Ammon's horn (tissue), 1 donor: ENCODE measurements around the gene FUT3.
"Not testable (repeated sequence)": the region's sequence is repeated elsewhere in the genome, so short reads cannot be mapped to it uniquely, and the experiment has no call there.

Experiments used
- DNase-seq: peaks from one replicate; pipeline ENCODE4 v3.0.0-alpha.2; 2016; ENCODE audit warnings: low spot score

Gene FUT3

GRCh38 chr19:5851302-5851701 is at the start of gene FUT3:
TSS of gene FUT3 (minus strand) at chr19:5851449.
- no peak for DNase-seq

GRCh38 chr19:5900976-5901375 is 49.7 kb upstream of the FUT3 start:
- DNase-seq: no peak

- DNase-seq: no peak
Observed at GRCh38 chr19:5899728-5900526, 48.7 kb upstream of the FUT3 start.

GRCh38 chr19:5897189-5897969 is 46.1 kb upstream of the FUT3 start:
- no peak for DNase-seq

GRCh38 chr19:5896365-5897076 is 45.3 kb upstream of the FUT3 start:
- DNase-seq: no peak

- DNase-seq: no peak
Observed at GRCh38 chr19:5895890-5896289, 44.6 kb upstream of the FUT3 start.

- DNase-seq: no peak
Observed at GRCh38 chr19:5895409-5895808, 44.2 kb upstream of the FUT3 start.

- DNase-seq: no peak
Observed at GRCh38 chr19:5894704-5895349, 43.6 kb upstream of the FUT3 start.

- no peak for DNase-seq
Observed at GRCh38 chr19:5893907-5894703, 42.9 kb upstream of the FUT3 start.

GRCh38 chr19:5893296-5893903 is 42.2 kb upstream of the FUT3 start:
- DNase-seq: no peak

- no peak for DNase-seq
Observed at GRCh38 chr19:5892772-5893275, 41.6 kb upstream of the FUT3 start.

- DNase-seq: no peak
Observed at GRCh38 chr19:5891938-5892771, 40.9 kb upstream of the FUT3 start.

GRCh38 chr19:5891572-5891937 is 40.3 kb upstream of the FUT3 start:
- no peak for DNase-seq

- no peak for DNase-seq
Observed at GRCh38 chr19:5890099-5890498, 38.9 kb upstream of the FUT3 start.

GRCh38 chr19:5889288-5889971 is 38.2 kb upstream of the FUT3 start:
- DNase-seq: no peak

GRCh38 chr19:5884065-5884811 is 33.0 kb upstream of the FUT3 start:
- DNase-seq: not testable (repeated sequence)

- DNase-seq: not testable (repeated sequence)
Observed at GRCh38 chr19:5883157-5883873, 32.1 kb upstream of the FUT3 start.
